PC-9 (cell line): ENCODE measurements around the gene ATXN1.

Experiments
- CTCF ChIP-seq: fragments of 200-600 bp; sonication (generic); conservative IDR thresholded peaks from 2 replicates; pipeline ENCODE4 v1.6.1; 2017; ENCODE audit warnings: mixed run types, antibody characterized with exemption, mild to moderate bottlenecking, moderate library complexity
- EZH2 ChIP-seq: fragments of 200-600 bp; sonication (generic); IDR thresholded peaks from 2 replicates; pipeline ENCODE4 v1.8.0; 2017; ENCODE audit warnings: antibody characterized with exemption, low read depth

- no peak for TF ChIP-seq CTCF
- TF ChIP-seq EZH2, result no peak
These were observed 205.7 kb downstream of the ATXN1 start for GRCh38 chr6:16555550-16555949.
